ENCODE measurements around the gene CHN2. TPM values are rescaled to one million over a fixed set of nuclear protein-coding genes. Genes with fewer than 3 reads are reported as not detected.
"Not testable (repeated sequence)": the region's sequence is repeated elsewhere in the genome, so short reads cannot be mapped to it uniquely, and the experiment has no call there.

CHN2 gene
- total RNA-seq, 1 experiment from 2014 or later: 61.2 TPM

GRCh38 chr7:29258951-29259350 lies 64.4 kb downstream of the CHN2 start:
- H3K4me1 ChIP-seq (ENCODE audit: insufficient read depth, low read length, poor library complexity, severe bottlenecking): peaks cover 20% of the 10 kb centered on the region
- H3K9me3 ChIP-seq (ENCODE audit: low read depth, low read length, poor library complexity, severe bottlenecking): no peaks in the 10 kb centered on the region
- ChIA-PET CTCF (no interaction called here), POLR2A (ENCODE audit: low non-redundant PET) (no interaction called here)
- intact Hi-C loops (cut with micrococcal nuclease; ENCODE audit: unreplicated experiment): no loop called here
- TF ChIP-seq EZH2 (IDR thresholded peaks at IDR 0.05; ENCODE audit: borderline replicate concordance, low read depth, low read length, poor library complexity, severe bottlenecking): no peak
- TF ChIP-seq CTCF (conservative IDR thresholded peaks at IDR 0.05; ENCODE audit: low read depth, low read length): no peak
- H3K27ac ChIP-seq (ENCODE audit: low read depth, low read length, poor library complexity, severe bottlenecking): no peak overlapping the region
- H3K36me3 ChIP-seq (ENCODE audit: insufficient read depth, low read length, poor library complexity, severe bottlenecking): no peaks in the 10 kb centered on the region
- no TSS peak for BruUV-seq (replicated peaks)
- no peak for DNase-seq (ENCODE audit: low spot score)
- H3K4me3 ChIP-seq (ENCODE audit: low read depth, low read length, poor library complexity, severe bottlenecking): no peak overlapping the region
- no peaks in the 10 kb centered on the region for H3K27me3 ChIP-seq (replicated peaks; ENCODE audit: insufficient read depth, low read depth, low read length, poor library complexity)

- Histone ChIP-seq H3K27ac (ENCODE audit: low read depth, low read length, poor library complexity, severe bottlenecking) (no peak overlapping the region), H3K4me1 (ENCODE audit: insufficient read depth, low read length, poor library complexity, severe bottlenecking) (peaks cover 15% of the 10 kb centered on the region), H3K27me3 (replicated peaks; ENCODE audit: insufficient read depth, low read depth, low read length, poor library complexity) (no peaks in the 10 kb centered on the region), H3K9me3 (ENCODE audit: low read depth, low read length, poor library complexity, severe bottlenecking) (no peaks in the 10 kb centered on the region), H3K36me3 (ENCODE audit: insufficient read depth, low read length, poor library complexity, severe bottlenecking) (no peaks in the 10 kb centered on the region), H3K4me3 (ENCODE audit: low read depth, low read length, poor library complexity, severe bottlenecking) (no peak overlapping the region)
- DNase-seq (ENCODE audit: low spot score): no peak
- ChIA-PET CTCF (no interaction called here), POLR2A (ENCODE audit: low non-redundant PET) (no interaction called here)
- BruUV-seq (replicated peaks): no TSS peak
- intact Hi-C loops (cut with micrococcal nuclease; ENCODE audit: unreplicated experiment): no loop called here
- TF ChIP-seq CTCF (conservative IDR thresholded peaks at IDR 0.05; ENCODE audit: low read depth, low read length): no peak
- no peak for TF ChIP-seq EZH2 (IDR thresholded peaks at IDR 0.05; ENCODE audit: borderline replicate concordance, low read depth, low read length, poor library complexity, severe bottlenecking)
Observed at GRCh38 chr7:29262191-29262917, 67.8 kb downstream of the CHN2 start.

- POLR2A ChIA-PET (ENCODE audit: low non-redundant PET): interaction anchor here (0.6 kb wide), 1 partner anchor 59 kb away, joined by 4 read pairs; no protein-coding TSS in a partner anchor
- CTCF ChIA-PET; H3K27me3 ChIP-seq (replicated peaks; ENCODE audit: insufficient read depth, low read depth, low read length, poor library complexity); H3K27ac ChIP-seq (ENCODE audit: low read depth, low read length, poor library complexity, severe bottlenecking); intact Hi-C loops (cut with micrococcal nuclease; ENCODE audit: unreplicated experiment); H3K9me3 ChIP-seq (ENCODE audit: low read depth, low read length, poor library complexity, severe bottlenecking); H3K4me3 ChIP-seq (ENCODE audit: low read depth, low read length, poor library complexity, severe bottlenecking); DNase-seq (ENCODE audit: low spot score); H3K36me3 ChIP-seq (ENCODE audit: insufficient read depth, low read length, poor library complexity, severe bottlenecking); BruUV-seq (replicated peaks): not testable (repeated sequence)
- peaks cover 24% of the 10 kb centered on the region for H3K4me1 ChIP-seq (ENCODE audit: insufficient read depth, low read length, poor library complexity, severe bottlenecking)
Observed at GRCh38 chr7:29263601-29264207, 69.1 kb downstream of the CHN2 start.

All from A673 (cell line).